IMR-90 (cell line): ENCODE data around the gene SNTA1. TPM values are rescaled to one million over a fixed set of nuclear protein-coding genes. Genes with fewer than 3 reads are reported as not detected.

Experiments
- ATAC-seq: fragments of 200-7000 bp; cut with Tn5 transposase; 2 replicates; pipeline ENCODE4 v1.9.1; 2020; ENCODE audit warnings: low read depth, mild to moderate bottlenecking, moderate library complexity
- BruUV-seq: library from RNA; stranded (reverse); fragments of 400-500 nt; replicated peaks from 2 replicates; lab custom pipeline; 2021; lab: Mats Ljungman, UMichigan
- CTCF ChIA-PET: fragments of 300-600 bp; formaldehyde crosslinking; extraction: SDS; loops from one replicate; lab custom pipeline; 2021; ENCODE audit warnings: antibody characterized with exemption; lab: Yijun Ruan, JAX
- POLR2A ChIA-PET: fragments of 300-600 bp; sonication (Branson Sonifier 250); formaldehyde crosslinking; loops from one replicate; lab custom pipeline; 2022; ENCODE audit warnings: antibody characterized with exemption; ENCODE audit not compliant: unreplicated experiment; lab: Charles Lee
- DNase-seq: peaks from one replicate; pipeline ENCODE4 v3.0.0; 2013
- H2AFZ ChIP-seq: replicated peaks from 2 replicates; pipeline ENCODE3; 2013; ENCODE audit warnings: low read length, mild to moderate bottlenecking; ENCODE audit not compliant: poor library complexity
- H2AK5ac ChIP-seq: 2 replicates; pipeline ENCODE4 v1.6.1; 2013; ENCODE audit warnings: low read depth, low read length, inconsistent platforms
- H2AK9ac ChIP-seq: replicated peaks from 2 replicates; pipeline ENCODE3; 2013; ENCODE audit warnings: mild to moderate bottlenecking, low read depth, low read length, moderate library complexity; ENCODE audit not compliant: poor library complexity
- H2BK120ac ChIP-seq: 2 replicates; pipeline ENCODE4 v1.6.1; 2013; ENCODE audit warnings: low read depth, low read length, inconsistent platforms
- H2BK15ac ChIP-seq: 3 replicates; pipeline ENCODE4 v1.6.1; 2013; ENCODE audit warnings: low read depth, low read length, inconsistent platforms
- H2BK20ac ChIP-seq: 2 replicates; pipeline ENCODE4 v1.6.1; 2013; ENCODE audit warnings: low read depth, mild to moderate bottlenecking, inconsistent platforms, low read length, moderate library complexity
- H2BK5ac ChIP-seq: 2 replicates; pipeline ENCODE4 v1.6.1; 2013; ENCODE audit warnings: mild to moderate bottlenecking, low read depth, low read length, inconsistent platforms; ENCODE audit not compliant: poor library complexity, severe bottlenecking
- H3K14ac ChIP-seq: replicated peaks from 2 replicates; pipeline ENCODE4 v1.6.1; 2013; ENCODE audit warnings: low read depth, low read length, inconsistent platforms
- H3K18ac ChIP-seq: 2 replicates; pipeline ENCODE4 v1.6.1; 2013; ENCODE audit warnings: low read depth, low read length, control low read depth
- H3K23ac ChIP-seq: 2 replicates; pipeline ENCODE4 v1.6.1; 2013; ENCODE audit warnings: low read depth, low read length, inconsistent platforms
- H3K27ac ChIP-seq: 2 replicates; pipeline ENCODE4 v1.5.1; 2013; ENCODE audit warnings: mild to moderate bottlenecking, control low read depth, low read length; ENCODE audit not compliant: insufficient read depth
- H3K27me3 ChIP-seq: 2 replicates; pipeline ENCODE4 v1.6.1; 2013; ENCODE audit warnings: low read length; ENCODE audit not compliant: control insufficient read depth, insufficient read depth
- H3K36me3 ChIP-seq: 2 replicates; pipeline ENCODE4 v1.6.1; 2013; ENCODE audit warnings: low read length, mixed read lengths; ENCODE audit not compliant: control insufficient read depth, insufficient read depth
- H3K4ac ChIP-seq: 2 replicates; pipeline ENCODE4 v1.6.1; 2013; ENCODE audit warnings: low read depth, low read length, inconsistent platforms
- H3K4me1 ChIP-seq: 2 replicates; pipeline ENCODE4 v1.6.1; 2013; ENCODE audit warnings: low read length, mixed read lengths; ENCODE audit not compliant: control insufficient read depth, insufficient read depth
- H3K4me2 ChIP-seq: 2 replicates; pipeline ENCODE4 v1.6.1; 2013; ENCODE audit warnings: low read depth, mild to moderate bottlenecking, control low read depth, low read length, moderate library complexity
- H3K4me3 ChIP-seq: 2 replicates; pipeline ENCODE4 v1.5.1; 2013; ENCODE audit warnings: low read depth, mild to moderate bottlenecking, control low read depth, low read length, moderate library complexity; ENCODE audit not compliant: insufficient read depth
- H3K56ac ChIP-seq: 2 replicates; pipeline ENCODE4 v1.6.1; 2013; ENCODE audit warnings: low read length, inconsistent platforms; ENCODE audit not compliant: insufficient read depth; ENCODE audit errors: extremely low read depth
- H3K79me1 ChIP-seq, 2 experiments: 2 replicates each; pipeline ENCODE4 v1.6.1; 2013; ENCODE audit warnings: low read length in 2 of 2, inconsistent platforms in 1 of 2, low read depth in 1 of 2
- H3K9ac ChIP-seq: 2 replicates; pipeline ENCODE4 v1.6.1; 2013; ENCODE audit warnings: low read depth, low read length, control low read depth
- H3K9me1 ChIP-seq: 2 replicates; pipeline ENCODE4 v1.6.1; 2013; ENCODE audit warnings: low read length, inconsistent platforms; ENCODE audit not compliant: insufficient read depth
- H3K9me3 ChIP-seq: 2 replicates; pipeline ENCODE4 v1.6.1; 2013; ENCODE audit warnings: low read length; ENCODE audit not compliant: control insufficient read depth, insufficient read depth
- H4K20me1 ChIP-seq: 2 replicates; pipeline ENCODE4 v1.6.1; 2013; ENCODE audit warnings: low read length, inconsistent platforms; ENCODE audit not compliant: insufficient read depth
- H4K5ac ChIP-seq: 2 replicates; pipeline ENCODE4 v1.6.1; 2013; ENCODE audit warnings: mild to moderate bottlenecking, low read depth, low read length, control low read depth
- H4K8ac ChIP-seq, 2 experiments: 2 replicates each; pipeline ENCODE4 v1.6.1; 2013; ENCODE audit warnings: low read depth in 2 of 2, low read length in 2 of 2, control low read depth in 1 of 2, inconsistent platforms in 1 of 2
- H4K91ac ChIP-seq: 2 replicates; pipeline ENCODE4 v1.6.1; 2013; ENCODE audit warnings: low read depth, low read length, inconsistent platforms; ENCODE audit not compliant: insufficient read depth
- BHLHE40 ChIP-seq: fragments of 150-350 bp; IDR thresholded peaks from 2 replicates; pipeline ENCODE4 v1.6.1; 2016; ENCODE audit warnings: mild to moderate bottlenecking, low read depth, low read length
- CEBPB ChIP-seq: IDR thresholded peaks from 2 replicates; pipeline ENCODE4 v1.6.1; 2012; ENCODE audit warnings: low read depth, low read length, improper control_type of control experiment
- MAFK ChIP-seq: IDR thresholded peaks from 2 replicates; pipeline ENCODE4 v1.6.1; 2012; ENCODE audit warnings: low read depth, low read length, improper control_type of control experiment
- MAZ ChIP-seq: IDR thresholded peaks from 2 replicates; pipeline ENCODE4 v1.6.1; 2012; ENCODE audit warnings: low read depth, mild to moderate bottlenecking, low read length, improper control_type of control experiment, moderate library complexity, borderline replicate concordance
- POLR2A ChIP-seq: IDR thresholded peaks from 2 replicates; pipeline ENCODE4 v1.6.1; 2012; ENCODE audit warnings: mild to moderate bottlenecking, low read depth, low read length
- RFX5 ChIP-seq: IDR thresholded peaks from 2 replicates; pipeline ENCODE4 v1.8.0; 2012; ENCODE audit warnings: low read depth, mild to moderate bottlenecking, low read length, moderate library complexity
- WGBS, 2 experiments: methylation state at CpG; one replicate each; pipeline versions ENCODE4 v1.1.5 to v1.1.7; 2013; ENCODE audit warnings: missing lambda C conversion rate in 2 of 2; ENCODE audit not compliant: insufficient read length in 1 of 2; ENCODE audit errors: extremely low coverage in 2 of 2; 5-methylcytosine and 5-hydroxymethylcytosine counted together
- dilution Hi-C: fragments of 300-500 bp; cut with HindIII; formaldehyde crosslinking; loops from one replicate; pipeline ENCODE4 v1.14.3; 2018; ENCODE audit warnings: low sequenced_read_pairs; ENCODE audit not compliant: unreplicated experiment
- in situ Hi-C: fragments of 300-500 bp; cut with MboI; formaldehyde crosslinking; loops from 3 replicates; pipeline ENCODE4 v1.14.3; 2019; ENCODE audit warnings: low sequenced_read_pairs, inconsistent platforms, mixed read lengths
- intact Hi-C: fragments of 100-400 bp; cut with micrococcal nuclease; formaldehyde crosslinking; loops from 2 replicates; pipeline ENCODE4 v1.10.0; 2022
- polyA plus RNA-seq, 3 experiments: library from polyadenylated mRNA; depleted of rRNA; stranded (reverse); fragments of >200 nt; gene quantifications; 2 replicates each; pipeline ENCODE4 v1.2.3, GENCODE V29; 2012; ENCODE audit warnings: low replicate concordance in 1 of 3
- total RNA-seq: library from RNA; depleted of rRNA; stranded (reverse); fragments of >200 nt; gene quantifications from 2 replicates; pipeline ENCODE4 v1.2.3, GENCODE V29; 2012
- TF ChIP-seq, protein P1 (sequence below): fragments of 150-350 bp; IDR thresholded peaks from 2 replicates; pipeline ENCODE4 v1.6.1; 2017; ENCODE audit warnings: mild to moderate bottlenecking, antibody characterized with exemption, low read length, low read depth

The SNTA1 gene
- total and polyA plus RNA-seq, 2 of the 4 experiments (the other 2 are of a cell fraction): 10.6 to 15.4 TPM

DNA sequence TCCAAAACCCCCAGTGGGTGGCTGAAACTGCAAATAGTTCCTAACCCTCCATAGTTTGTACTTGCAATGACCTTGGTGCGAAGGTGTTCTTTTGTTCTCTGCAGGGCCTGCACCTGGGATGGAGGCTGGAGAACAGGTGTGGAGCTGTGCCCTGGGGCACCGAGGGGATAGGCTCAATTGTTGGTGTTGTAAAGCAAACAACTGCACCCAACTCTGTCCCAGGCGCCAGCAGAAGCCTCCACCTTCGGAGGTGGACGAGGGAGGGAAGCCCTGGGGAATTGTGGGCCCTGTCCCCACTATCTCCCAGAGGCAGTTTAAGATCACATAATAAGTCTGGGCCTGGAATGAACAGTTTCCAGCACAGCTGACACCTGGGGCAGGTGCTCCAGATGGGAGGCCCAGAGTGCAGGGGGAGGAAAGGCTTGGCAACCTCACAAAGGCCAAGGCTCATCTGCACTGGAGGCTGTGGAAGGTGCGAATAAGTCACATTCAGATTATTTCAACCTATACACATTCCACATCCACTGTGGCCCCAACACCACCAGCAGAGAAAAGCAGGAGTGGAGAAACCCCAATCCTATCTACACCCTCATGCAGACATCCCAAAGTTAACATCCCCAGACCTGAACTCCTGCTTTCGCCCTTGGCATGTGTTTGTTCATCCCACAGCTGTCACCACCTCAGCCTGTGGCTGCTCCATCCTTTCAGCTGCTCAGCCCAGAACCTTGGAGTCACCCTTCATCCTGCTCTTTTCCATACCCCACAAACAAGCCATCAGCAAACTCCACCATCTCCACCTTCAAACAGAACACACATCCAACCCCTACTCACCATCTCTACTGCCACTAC, 34.0 kb upstream of the SNTA1 start:
- no peak overlapping the region for H3K18ac ChIP-seq
- no peak overlapping the region for H4K8ac ChIP-seq
- TF ChIP-seq MAZ (no peak), CEBPB (no peak), BHLHE40 (no peak), MAFK (no peak), POLR2A (no peak), RFX5 (no peak)
- TF ChIP-seq, protein P1, sequence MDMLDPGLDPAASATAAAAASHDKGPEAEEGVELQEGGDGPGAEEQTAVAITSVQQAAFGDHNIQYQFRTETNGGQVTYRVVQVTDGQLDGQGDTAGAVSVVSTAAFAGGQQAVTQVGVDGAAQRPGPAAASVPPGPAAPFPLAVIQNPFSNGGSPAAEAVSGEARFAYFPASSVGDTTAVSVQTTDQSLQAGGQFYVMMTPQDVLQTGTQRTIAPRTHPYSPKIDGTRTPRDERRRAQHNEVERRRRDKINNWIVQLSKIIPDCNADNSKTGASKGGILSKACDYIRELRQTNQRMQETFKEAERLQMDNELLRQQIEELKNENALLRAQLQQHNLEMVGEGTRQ: no peak
- no peaks in the 10 kb centered on the region for H3K79me1 ChIP-seq
- no peaks in the 10 kb centered on the region for H3K36me3 ChIP-seq
- POLR2A ChIA-PET: no interaction called here
- no peak overlapping the region for H4K91ac ChIP-seq
- no peak overlapping the region for H2BK5ac ChIP-seq
- H3K9me3 ChIP-seq: no peaks in the 10 kb centered on the region
- no peak overlapping the region for H2BK15ac ChIP-seq
- CTCF ChIA-PET: no interaction called here
- no peak overlapping the region for H3K9ac ChIP-seq
- no peaks in the 10 kb centered on the region for H3K9me1 ChIP-seq
- H3K56ac ChIP-seq: no peak overlapping the region
- no peak overlapping the region for H3K23ac ChIP-seq
- H4K20me1 ChIP-seq: no peaks in the 10 kb centered on the region
- in situ Hi-C loops (no loop called here), intact Hi-C loops (no loop called here), dilution Hi-C loops (no loop called here)
- no peak overlapping the region for H3K27ac ChIP-seq
- no peak for DNase-seq
- H2BK120ac ChIP-seq: no peak overlapping the region
- ATAC-seq: no peak
- no peak overlapping the region for H4K5ac ChIP-seq
- H2BK20ac ChIP-seq: no peak overlapping the region
- no peak overlapping the region for H2AK5ac ChIP-seq
- H3K4me2 ChIP-seq: no peak overlapping the region
- H2AK9ac ChIP-seq: peak overlapping the region; percentile 24
- no peak overlapping the region for H2AFZ ChIP-seq
- H3K4me1 ChIP-seq: no peaks in the 10 kb centered on the region
- no peak overlapping the region for H3K4ac ChIP-seq
- H3K14ac ChIP-seq: no peak overlapping the region
- BruUV-seq: no TSS peak
- WGBS, 2 experiments: 80% methylated on average over 1 of the region's 7 CpGs; no CpG with 5 or more reads in 1 of the 2 experiments
- peaks cover 30% of the 10 kb centered on the region for H3K27me3 ChIP-seq
- H3K4me3 ChIP-seq: no peak overlapping the region
